Measurements from ENCODE around the gene SPRY1.

The SPRY1 gene

DNA sequence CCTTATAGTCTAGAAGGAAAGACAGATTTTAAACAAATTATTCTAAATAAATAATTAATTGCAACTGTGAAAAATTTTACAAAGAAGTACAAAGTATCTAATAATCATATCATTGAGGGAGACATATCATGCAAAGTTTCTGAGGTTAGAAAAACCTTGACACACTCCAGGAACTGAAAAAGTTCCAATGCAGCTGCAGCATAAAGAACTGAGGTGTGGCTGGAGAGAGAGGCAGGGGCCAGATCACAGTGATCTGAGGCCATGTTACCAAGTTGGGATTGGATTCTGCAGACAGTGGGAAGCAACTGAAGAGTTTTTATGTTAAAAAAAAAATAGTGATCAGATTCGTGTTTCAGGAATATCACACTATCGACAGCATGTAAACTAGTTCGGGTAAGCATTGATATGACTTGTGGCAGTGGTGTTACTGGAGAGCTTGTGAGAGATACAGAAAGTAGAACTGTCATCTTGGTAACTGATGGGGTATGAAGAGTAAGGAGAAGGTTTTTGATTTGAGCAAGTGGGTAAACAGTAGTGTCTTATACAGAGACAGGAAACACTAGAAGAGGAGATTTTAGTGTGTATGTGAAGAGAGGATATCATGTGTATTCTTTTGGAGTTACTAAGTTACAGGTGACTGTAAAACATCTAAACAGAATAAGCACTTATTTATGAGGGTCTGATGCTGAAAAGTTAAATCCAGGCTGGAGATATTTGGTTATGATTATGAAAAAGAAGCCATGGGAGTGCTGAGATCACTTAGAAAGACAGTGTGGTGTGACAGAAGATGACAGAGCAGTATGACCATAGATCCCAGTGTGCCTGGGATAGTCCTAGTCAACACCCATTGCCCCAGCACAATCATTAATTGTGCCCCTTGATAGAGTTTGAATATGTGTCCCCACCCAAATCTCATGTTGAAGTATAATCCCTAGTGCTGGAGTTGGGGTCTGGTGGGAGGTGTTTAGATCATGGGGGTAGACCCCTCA is 15.6 kb upstream of the SPRY1 start:
- DNase-seq (ENCODE audit: low spot score), result no peak

DNA sequence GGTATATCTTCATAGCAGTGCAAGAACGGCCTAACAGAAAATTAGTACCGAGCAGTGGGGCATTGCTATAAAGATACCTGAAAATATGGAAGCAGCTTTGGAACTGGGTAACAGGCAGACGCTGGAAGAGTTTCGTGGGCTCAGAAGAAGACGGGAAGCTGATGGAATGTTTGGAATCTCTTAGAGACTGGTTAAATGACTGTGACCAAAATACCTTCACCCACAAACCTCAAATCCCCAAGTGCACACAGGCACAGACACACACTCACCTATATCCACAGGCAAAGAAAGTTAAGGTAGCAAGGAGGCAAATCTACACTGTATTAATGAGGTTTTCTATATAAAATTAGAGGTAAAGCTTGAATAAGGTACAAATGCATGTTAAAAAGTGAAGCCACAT is 14.6 kb upstream of the SPRY1 start:
- DNase-seq (ENCODE audit: low spot score), result no peak

- no peak for DNase-seq (ENCODE audit: low spot score)
Measured at GRCh38 chr4:123383566-123383965, 13.0 kb upstream of the SPRY1 start.

GRCh38 chr4:123386609-123387008 is 10.0 kb upstream of the SPRY1 start:
- DNase-seq (ENCODE audit: low spot score), result no peak

DNA sequence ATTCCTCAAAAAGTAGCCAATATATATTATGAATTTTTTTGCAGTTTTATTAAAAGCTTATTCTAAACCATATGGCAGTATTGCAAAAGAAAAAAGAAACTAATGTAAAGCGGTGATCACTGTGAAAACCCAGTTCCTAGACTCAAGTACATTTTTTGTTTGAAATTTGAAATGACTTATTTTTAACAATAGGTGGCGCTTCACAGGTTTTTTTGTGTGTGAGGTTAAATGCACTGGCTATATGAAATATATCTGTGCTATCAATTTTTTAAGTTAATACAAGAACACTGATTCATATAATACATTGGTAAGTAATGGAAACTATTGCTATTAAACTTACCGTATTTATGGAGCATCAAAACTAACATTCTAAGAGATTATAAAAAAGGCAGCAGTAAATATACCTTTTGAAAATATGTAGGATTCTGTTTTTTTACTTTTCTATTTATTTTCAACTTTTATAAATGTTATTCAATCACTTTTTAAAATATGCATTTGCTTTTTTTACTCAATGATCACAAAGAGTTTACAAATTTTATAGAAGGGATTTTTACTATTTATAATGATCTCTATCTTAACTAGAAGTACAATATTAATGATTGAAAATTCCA is 5.6 kb upstream of the SPRY1 start:
- peak; percentile 59 for DNase-seq (ENCODE audit: low spot score)

DNA sequence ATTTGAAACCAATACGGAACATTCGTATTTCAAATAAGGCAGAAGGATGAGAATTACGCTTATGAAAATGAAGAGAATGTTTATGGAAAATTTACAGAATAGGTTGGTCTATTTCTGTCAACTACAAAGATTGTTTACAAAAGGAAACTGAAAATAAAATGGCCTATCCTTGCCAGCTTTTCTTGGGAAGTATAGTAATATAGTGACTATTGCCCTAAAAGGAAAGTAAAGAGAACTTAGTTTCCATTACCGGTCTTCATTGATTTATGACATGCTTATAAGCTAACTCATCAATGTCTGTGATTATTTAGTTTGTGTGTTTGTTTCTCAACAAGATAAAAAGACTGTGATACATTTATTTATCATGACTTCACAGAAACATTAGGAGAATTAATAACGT is 2.9 kb upstream of the SPRY1 start:
- no peak for DNase-seq (ENCODE audit: low spot score)

DNA sequence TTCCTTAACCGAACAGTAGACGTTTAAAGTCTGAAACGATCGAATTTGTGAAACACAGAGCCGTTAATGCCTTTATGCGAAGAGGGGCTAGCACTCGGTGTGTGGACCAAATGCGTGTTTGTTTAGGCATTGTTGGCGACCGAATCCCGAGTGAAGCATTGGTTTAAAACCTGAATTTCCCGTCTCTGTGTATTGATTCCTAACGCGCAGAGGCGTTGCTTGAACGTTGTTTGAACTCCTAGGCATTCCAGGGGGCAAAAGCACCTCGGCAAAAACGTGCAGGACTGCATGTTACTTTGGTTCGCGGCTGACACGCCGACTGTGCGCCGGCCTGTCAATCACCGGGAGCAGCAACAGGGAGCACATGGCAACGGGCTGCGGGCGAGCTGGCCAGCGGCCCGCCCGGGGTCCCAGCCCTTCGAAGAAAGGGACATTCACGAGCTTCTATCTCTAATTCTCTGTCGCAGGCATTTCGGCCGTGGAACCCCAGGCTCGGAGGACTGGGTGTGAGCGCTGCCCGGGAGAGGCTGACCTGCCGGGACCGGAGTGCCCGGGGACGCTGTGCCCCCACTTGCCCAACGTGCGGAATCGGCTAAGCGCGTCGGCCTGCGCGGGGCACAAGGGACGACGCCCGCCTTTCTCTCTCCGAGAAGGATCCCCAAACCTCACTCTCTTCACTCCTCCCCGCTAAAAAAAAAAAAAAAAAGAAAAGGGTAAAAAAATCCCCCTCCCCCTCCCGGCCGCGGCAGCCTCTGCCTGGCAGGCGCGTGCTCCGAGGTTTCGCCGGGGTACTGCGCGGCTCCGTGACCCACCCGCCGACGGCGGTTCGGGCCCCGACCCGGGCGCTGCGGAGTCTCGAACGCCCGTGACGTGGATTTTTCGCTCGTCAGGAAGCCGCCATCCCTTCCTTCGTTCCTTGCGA is 810 bp downstream of the SPRY1 start:
- peak; percentile 79 for DNase-seq (ENCODE audit: low spot score)

GRCh38 chr4:123398066-123398852 is 1.7 kb downstream of the SPRY1 start:
- peak; percentile 72 for DNase-seq (ENCODE audit: low spot score)

- peak; percentile 77 for DNase-seq (ENCODE audit: low spot score)
Measured at GRCh38 chr4:123398853-123399626, 2.4 kb downstream of the SPRY1 start.

DNA sequence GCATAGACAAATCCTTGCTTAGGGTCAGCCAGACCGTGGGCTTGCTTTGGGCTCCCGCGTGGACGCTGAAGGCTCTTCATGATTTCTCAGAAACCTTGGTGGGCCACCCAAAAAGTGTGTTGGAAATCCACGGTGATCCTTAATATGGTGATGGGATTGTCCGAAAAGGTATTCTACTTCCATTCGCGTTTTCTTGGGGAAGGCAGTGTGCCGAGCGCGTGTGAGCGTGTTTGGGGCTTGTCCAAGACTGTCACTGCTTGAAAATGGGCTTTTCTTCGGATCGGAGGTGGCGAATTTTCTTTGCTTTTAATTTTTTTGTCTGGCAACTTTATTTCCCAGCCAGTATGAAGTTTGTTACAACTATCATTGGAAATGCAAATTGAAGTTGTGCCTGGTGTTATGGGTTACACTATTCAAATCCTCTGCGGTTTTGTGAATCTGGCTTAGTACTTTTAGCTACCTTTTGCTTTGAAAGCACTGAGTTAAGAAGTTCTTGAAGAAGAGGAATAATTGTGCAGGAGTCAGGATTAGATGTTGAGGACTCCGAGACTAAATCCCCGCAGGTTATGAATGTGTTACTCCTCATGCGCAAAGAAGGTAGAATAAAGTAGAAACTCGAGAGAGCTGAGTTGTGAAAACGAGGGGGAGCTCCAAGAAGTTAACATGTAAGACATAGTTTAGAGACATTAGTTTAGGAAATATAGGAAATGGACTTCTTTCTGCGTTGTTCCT is 3.2 kb downstream of the SPRY1 start:
- DNase-seq (ENCODE audit: low spot score), result peak; percentile 42

GRCh38 chr4:123401271-123402120 is 4.9 kb downstream of the SPRY1 start:
- DNase-seq (ENCODE audit: low spot score), result no peak

GRCh38 chr4:123402121-123402465 is 5.5 kb downstream of the SPRY1 start:
- no peak for DNase-seq (ENCODE audit: low spot score)

DNA sequence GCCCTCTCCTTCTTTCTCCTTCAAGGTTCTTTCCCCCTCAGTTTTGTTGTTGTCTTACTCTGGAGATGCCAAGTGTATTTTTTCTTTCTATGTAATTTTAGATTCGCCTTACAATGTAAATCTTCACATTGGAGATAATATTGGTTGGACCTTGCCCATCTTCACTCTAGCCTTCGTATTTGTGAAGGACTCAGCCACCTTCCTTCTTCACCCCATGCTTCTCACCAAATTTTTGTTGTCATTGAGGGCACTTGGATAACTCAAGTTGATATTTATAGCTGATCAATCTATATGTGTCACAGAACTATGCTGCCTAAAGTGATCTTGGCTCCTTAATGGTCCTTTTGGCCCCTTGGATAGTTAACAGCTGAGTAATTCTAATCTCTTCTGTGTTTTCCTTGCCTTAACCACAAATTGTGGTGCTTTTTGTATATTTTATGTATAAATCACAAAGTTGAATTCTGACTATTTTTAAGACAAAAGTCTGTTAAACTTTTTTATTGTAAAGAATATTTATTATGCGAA is 6.5 kb downstream of the SPRY1 start:
- no peak for DNase-seq (ENCODE audit: low spot score)

DNA sequence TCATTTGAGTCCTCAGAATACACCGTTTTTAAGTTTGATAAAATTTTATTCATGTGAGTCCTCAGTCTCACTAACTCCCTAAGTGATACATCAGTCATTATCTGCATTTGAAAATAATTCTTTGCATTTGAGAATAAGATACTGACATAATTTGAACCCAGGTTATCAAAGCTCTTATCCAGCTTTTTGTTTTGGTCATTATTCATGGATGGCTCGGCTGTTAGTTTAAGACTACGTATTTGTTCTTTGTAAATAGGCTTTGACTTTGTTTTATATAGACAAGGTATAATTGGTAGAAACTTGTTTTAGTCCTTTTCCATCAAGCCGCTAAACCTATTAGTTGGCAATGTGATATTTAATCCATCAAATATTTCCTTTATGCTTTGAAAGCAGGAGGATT is 7.9 kb downstream of the SPRY1 start:
- DNase-seq (ENCODE audit: low spot score), result no peak

- no peak for DNase-seq (ENCODE audit: low spot score)
Measured at GRCh38 chr4:123405267-123405865, 8.8 kb downstream of the SPRY1 start.

GRCh38 chr4:123406872-123407271 is 10.3 kb downstream of the SPRY1 start:
- DNase-seq (ENCODE audit: low spot score), result no peak

- DNase-seq (ENCODE audit: low spot score), result no peak
Measured at GRCh38 chr4:123408471-123409084, 12.0 kb downstream of the SPRY1 start.

DNA sequence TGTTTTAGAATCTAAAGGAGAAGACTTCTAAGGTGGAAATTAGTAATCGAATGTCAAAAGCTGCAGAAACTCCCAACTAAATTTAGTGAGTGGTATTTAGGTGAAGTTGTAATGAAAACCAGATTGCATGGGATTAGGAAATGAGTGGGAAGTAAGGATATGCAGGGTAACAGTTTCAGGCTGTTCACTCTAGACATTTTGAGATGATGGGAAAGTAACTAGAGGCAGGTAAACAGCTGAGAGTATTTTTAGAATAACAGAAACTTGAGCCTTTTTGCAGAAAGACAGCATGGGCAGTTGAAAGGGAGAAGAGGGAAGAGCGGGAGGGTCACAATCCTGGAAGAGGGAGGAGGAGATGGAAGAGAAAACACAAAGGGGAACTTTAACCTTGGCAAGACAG is 12.7 kb downstream of the SPRY1 start:
- DNase-seq (ENCODE audit: low spot score), result no peak
